Measurements from ENCODE around the gene ADAM20.
A peak's percentile ranks its signal among the peaks of the same experiment; 100 is the strongest.
"Not testable (repeated sequence)": the region's sequence is repeated elsewhere in the genome, so short reads cannot be mapped to it uniquely, and the experiment has no call there.

ADAM20 gene

GRCh38 chr14:70498191-70498590 lies 36.6 kb downstream of the ADAM20 start:
- H3K4me2 ChIP-seq (ENCODE audit: low read length), result no peak overlapping the region
- H3K27ac ChIP-seq (ENCODE audit: low read length), result no peak overlapping the region
- H2AFZ ChIP-seq (ENCODE audit: low read depth, low read length), result no peak overlapping the region
- no peaks in the 10 kb centered on the region for H3K4me1 ChIP-seq (ENCODE audit: low read length)
- H4K20me1 ChIP-seq (ENCODE audit: insufficient read depth, low read length), result no peaks in the 10 kb centered on the region
- no peaks in the 10 kb centered on the region for H3K9me3 ChIP-seq (ENCODE audit: insufficient read depth, low read length)
- H3K36me3 ChIP-seq (replicated peaks; ENCODE audit: low read depth, low read length), result no peaks in the 10 kb centered on the region
- no peak overlapping the region for H3K4me3 ChIP-seq (ENCODE audit: low read length)
- H3K9ac ChIP-seq (ENCODE audit: low read length), result no peak overlapping the region
- TF ChIP-seq CTCF (IDR thresholded peaks at IDR 0.05; ENCODE audit: low read depth, low read length), result no peak
- no peak for TF ChIP-seq EZH2phosphoT487 (IDR thresholded peaks at IDR 0.05; ENCODE audit: low read depth)
- no peaks in the 10 kb centered on the region for H3K27me3 ChIP-seq (ENCODE audit: low read depth, low read length)
- no peaks in the 10 kb centered on the region for H3K79me2 ChIP-seq (ENCODE audit: low read length)

GRCh38 chr14:70489579-70490200 lies 45.1 kb downstream of the ADAM20 start:
- Histone ChIP-seq H3K27ac (ENCODE audit: low read length) (no peak overlapping the region), H3K4me3 (ENCODE audit: low read length) (no peak overlapping the region), H3K9ac (ENCODE audit: low read length) (no peak overlapping the region), H3K4me1 (ENCODE audit: low read length) (peaks cover 10% of the 10 kb centered on the region), H4K20me1 (ENCODE audit: insufficient read depth, low read length) (no peaks in the 10 kb centered on the region), H3K4me2 (ENCODE audit: low read length) (no peak overlapping the region), H2AFZ (ENCODE audit: low read depth, low read length) (no peak overlapping the region), H3K36me3 (replicated peaks; ENCODE audit: low read depth, low read length) (peaks cover 2% of the 10 kb centered on the region), H3K27me3 (ENCODE audit: low read depth, low read length) (no peaks in the 10 kb centered on the region), H3K79me2 (ENCODE audit: low read length) (no peaks in the 10 kb centered on the region), H3K9me3 (ENCODE audit: insufficient read depth, low read length) (peaks cover 7% of the 10 kb centered on the region; the same call in 1 of the 2 replicates)
- TF ChIP-seq CTCF (IDR thresholded peaks at IDR 0.05; ENCODE audit: low read depth, low read length), result no peak
- no peak for TF ChIP-seq EZH2phosphoT487 (IDR thresholded peaks at IDR 0.05; ENCODE audit: low read depth)

GRCh38 chr14:70477356-70478105 lies 57.3 kb downstream of the ADAM20 start:
- H2AFZ ChIP-seq (ENCODE audit: low read depth, low read length); H3K27me3 ChIP-seq (ENCODE audit: low read depth, low read length); H3K79me2 ChIP-seq (ENCODE audit: low read length); H4K20me1 ChIP-seq (ENCODE audit: insufficient read depth, low read length); H3K27ac ChIP-seq (ENCODE audit: low read length); H3K9ac ChIP-seq (ENCODE audit: low read length); H3K36me3 ChIP-seq (replicated peaks; ENCODE audit: low read depth, low read length); H3K9me3 ChIP-seq (ENCODE audit: insufficient read depth, low read length); H3K4me3 ChIP-seq (ENCODE audit: low read length); H3K4me2 ChIP-seq (ENCODE audit: low read length): not testable (repeated sequence)
- peaks cover 22% of the 10 kb centered on the region for H3K4me1 ChIP-seq (ENCODE audit: low read length)

GRCh38 chr14:70475459-70475858 lies 59.3 kb downstream of the ADAM20 start:
- not testable (repeated sequence) for H3K9me3 ChIP-seq (ENCODE audit: insufficient read depth, low read length); H3K27ac ChIP-seq (ENCODE audit: low read length); H3K9ac ChIP-seq (ENCODE audit: low read length); H3K27me3 ChIP-seq (ENCODE audit: low read depth, low read length); H3K79me2 ChIP-seq (ENCODE audit: low read length); H2AFZ ChIP-seq (ENCODE audit: low read depth, low read length); H3K36me3 ChIP-seq (replicated peaks; ENCODE audit: low read depth, low read length); H3K4me3 ChIP-seq (ENCODE audit: low read length); H3K4me2 ChIP-seq (ENCODE audit: low read length); H4K20me1 ChIP-seq (ENCODE audit: insufficient read depth, low read length)
- H3K4me1 ChIP-seq (ENCODE audit: low read length), result peaks cover 38% of the 10 kb centered on the region

- Histone ChIP-seq H3K9ac (ENCODE audit: low read length) (peak overlapping the region; percentile 20; the same call in 1 of the 2 replicates), H3K27me3 (ENCODE audit: low read depth, low read length) (no peaks in the 10 kb centered on the region), H3K4me1 (ENCODE audit: low read length) (peaks cover 48% of the 10 kb centered on the region), H2AFZ (ENCODE audit: low read depth, low read length) (0 out of 2 replicates have a peak overlapping the region, but pooled peaks have one; percentile 21), H3K36me3 (replicated peaks; ENCODE audit: low read depth, low read length) (peaks cover 8% of the 10 kb centered on the region), H3K4me3 (ENCODE audit: low read length) (no peak overlapping the region), H3K4me2 (ENCODE audit: low read length) (peak overlapping the region; percentile 42), H3K79me2 (ENCODE audit: low read length) (no peaks in the 10 kb centered on the region), H4K20me1 (ENCODE audit: insufficient read depth, low read length) (no peaks in the 10 kb centered on the region), H3K27ac (ENCODE audit: low read length) (peak overlapping the region; percentile 97), H3K9me3 (ENCODE audit: insufficient read depth, low read length) (no peaks in the 10 kb centered on the region)
- TF ChIP-seq EZH2phosphoT487 (IDR thresholded peaks at IDR 0.05; ENCODE audit: low read depth) (no peak), CTCF (IDR thresholded peaks at IDR 0.05; ENCODE audit: low read depth, low read length) (no peak)
These were observed 61.0 kb downstream of the ADAM20 start for GRCh38 chr14:70473825-70474224.

Data from OCI-LY3 (cell line).